Mucosa of descending colon (tissue), 3 donors: Measurements from ENCODE around the gene TCERG1L. TPM values are rescaled to one million over a fixed set of nuclear protein-coding genes. Genes with fewer than 3 reads are reported as not detected.

Experiments used
- ATAC-seq: fragments of 200-7000 bp; cut with Tn5 transposase; one replicate; pipeline ENCODE4 v1.9.1; 2020; ENCODE audit warnings: mild to moderate bottlenecking, moderate library complexity
- DNase-seq, 3 donors: peaks; one replicate each; pipeline ENCODE4 v3.0.0-alpha.2; 2020
- H3K36me3 ChIP-seq: fragments of 200-600 bp; one replicate; pipeline ENCODE4 v1.8.0; 2021; ENCODE audit warnings: low read depth, mild to moderate bottlenecking
- H3K4me1 ChIP-seq: fragments of 200-600 bp; one replicate; pipeline ENCODE4 v1.8.0; 2021; ENCODE audit warnings: low read depth, mild to moderate bottlenecking
- H3K4me3 ChIP-seq: fragments of 200-600 bp; one replicate; pipeline ENCODE4 v1.8.0; 2021; ENCODE audit warnings: mild to moderate bottlenecking
- H3K9me3 ChIP-seq: fragments of 200-600 bp; one replicate; pipeline ENCODE4 v1.8.0; 2021; ENCODE audit warnings: mild to moderate bottlenecking
- intact Hi-C, 2 donors: fragments of 100-400 bp; cut with DNase I in 1 of 2; cut with micrococcal nuclease in 1 of 2; formaldehyde crosslinking; loops; one replicate each; pipeline versions ENCODE4 v1.11.0 to v1.11.1; 2022; cut with DNase I, micrococcal nuclease
- total RNA-seq, 3 donors: library from RNA; stranded (reverse); fragmentation: NEBNext Ultra II Directional in 2 of 3; extraction: Animal tissue kit (Norgen Biotek cat#: 25700) in 2 of 3; gene quantifications; one replicate each; pipeline versions ENCODE4 v1.2.1 to v1.2.4, GENCODE V29; 2021 to 2023
- TF ChIP-seq, protein P1 (sequence below): fragments of 200-600 bp; IDR thresholded peaks from one replicate; pipeline ENCODE4 v1.8.0; 2022; ENCODE audit warnings: antibody characterized with exemption, mild to moderate bottlenecking
- donor health status: DM: no; HTN: no; CAD: no; lungs with moderate emphysema.
- donor health status: DM: no; HTN: no; CAD: no.
- donor health status: DM: no; HTN: yes; CAD: no.

TCERG1L gene
- total RNA-seq, 3 donors from 2014 or later: not detected

DNA sequence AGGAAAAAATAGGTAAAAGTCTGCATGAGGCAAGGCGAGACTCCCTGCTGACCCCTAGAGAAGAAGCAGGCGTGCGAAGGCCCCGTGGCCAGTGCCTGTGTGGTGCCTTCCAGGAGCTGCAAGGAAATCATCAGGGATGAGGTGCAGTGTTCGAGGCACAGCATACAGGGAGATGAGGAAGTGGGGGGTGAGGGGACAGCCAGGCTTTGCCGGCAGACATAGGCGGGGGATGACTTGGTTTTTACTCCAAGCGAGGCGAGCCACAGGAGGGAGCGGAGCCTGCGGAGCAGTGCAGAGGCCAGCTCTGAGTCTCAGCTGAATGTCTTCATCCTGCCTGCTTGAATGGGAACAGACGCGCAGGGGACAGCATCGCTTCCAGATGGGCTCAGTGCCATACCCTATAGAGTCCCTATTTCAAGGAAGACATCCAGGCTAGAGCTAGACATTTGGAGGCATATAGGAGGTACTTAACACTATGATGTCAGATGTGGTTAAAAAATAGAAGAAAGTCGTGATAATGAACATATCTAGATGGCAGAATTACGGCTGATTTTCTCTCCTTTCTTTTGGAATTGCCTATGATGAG is 49.5 kb downstream of the TCERG1L start:
- ATAC-seq (no peak), DNase-seq (no peak)
- H3K36me3 ChIP-seq: no peaks in the 10 kb centered on the region
- no peak overlapping the region for H3K4me3 ChIP-seq
- TF ChIP-seq, protein P1, sequence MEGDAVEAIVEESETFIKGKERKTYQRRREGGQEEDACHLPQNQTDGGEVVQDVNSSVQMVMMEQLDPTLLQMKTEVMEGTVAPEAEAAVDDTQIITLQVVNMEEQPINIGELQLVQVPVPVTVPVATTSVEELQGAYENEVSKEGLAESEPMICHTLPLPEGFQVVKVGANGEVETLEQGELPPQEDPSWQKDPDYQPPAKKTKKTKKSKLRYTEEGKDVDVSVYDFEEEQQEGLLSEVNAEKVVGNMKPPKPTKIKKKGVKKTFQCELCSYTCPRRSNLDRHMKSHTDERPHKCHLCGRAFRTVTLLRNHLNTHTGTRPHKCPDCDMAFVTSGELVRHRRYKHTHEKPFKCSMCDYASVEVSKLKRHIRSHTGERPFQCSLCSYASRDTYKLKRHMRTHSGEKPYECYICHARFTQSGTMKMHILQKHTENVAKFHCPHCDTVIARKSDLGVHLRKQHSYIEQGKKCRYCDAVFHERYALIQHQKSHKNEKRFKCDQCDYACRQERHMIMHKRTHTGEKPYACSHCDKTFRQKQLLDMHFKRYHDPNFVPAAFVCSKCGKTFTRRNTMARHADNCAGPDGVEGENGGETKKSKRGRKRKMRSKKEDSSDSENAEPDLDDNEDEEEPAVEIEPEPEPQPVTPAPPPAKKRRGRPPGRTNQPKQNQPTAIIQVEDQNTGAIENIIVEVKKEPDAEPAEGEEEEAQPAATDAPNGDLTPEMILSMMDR: no peak
- intact Hi-C loops: no loop called here
- peaks cover 9% of the 10 kb centered on the region for H3K9me3 ChIP-seq
- no peaks in the 10 kb centered on the region for H3K4me1 ChIP-seq

DNA sequence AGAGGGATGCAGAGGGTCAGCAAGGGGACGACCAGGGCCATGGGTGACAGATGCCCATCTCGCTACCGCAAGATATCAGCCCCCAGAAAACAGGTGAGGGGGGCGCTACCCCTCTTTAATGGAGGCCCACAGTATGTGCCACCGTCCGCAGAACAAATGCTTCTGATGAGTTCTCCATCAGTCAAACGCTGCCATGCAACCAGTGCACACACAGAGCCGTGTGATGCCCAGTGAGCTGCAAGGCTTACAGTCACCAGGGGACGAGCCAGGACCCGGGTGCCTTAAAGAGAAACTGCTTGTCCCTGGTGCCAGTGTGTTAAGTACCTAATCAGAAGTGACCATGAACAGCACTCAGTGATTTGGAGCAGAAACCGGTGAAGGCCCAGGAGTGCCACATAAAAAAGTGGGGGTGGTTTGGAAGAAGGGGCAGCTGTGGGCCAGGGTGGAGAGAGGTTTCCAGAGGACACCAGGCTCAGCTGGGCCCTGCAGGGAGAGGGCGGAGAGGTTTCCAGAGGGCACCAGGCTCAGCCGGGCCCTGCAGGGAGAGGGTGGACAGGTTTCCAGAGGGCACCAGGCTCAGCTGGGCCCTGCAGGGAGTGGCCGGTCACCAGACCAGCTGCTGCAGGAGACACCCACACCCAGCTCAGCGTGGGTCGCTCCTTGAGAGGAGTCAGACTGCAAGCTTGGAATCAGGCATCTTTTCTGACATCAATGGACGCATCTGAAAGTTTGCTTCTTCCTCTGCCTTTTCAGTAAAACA is 50.9 kb downstream of the TCERG1L start:
- no peak for DNase-seq
- no peaks in the 10 kb centered on the region for H3K4me1 ChIP-seq
- H3K4me3 ChIP-seq: no peak overlapping the region
- intact Hi-C loops: no loop called here
- H3K36me3 ChIP-seq: no peaks in the 10 kb centered on the region
- no peak for ATAC-seq
- H3K9me3 ChIP-seq: peaks cover 9% of the 10 kb centered on the region
- TF ChIP-seq, protein P1: no peak

DNA sequence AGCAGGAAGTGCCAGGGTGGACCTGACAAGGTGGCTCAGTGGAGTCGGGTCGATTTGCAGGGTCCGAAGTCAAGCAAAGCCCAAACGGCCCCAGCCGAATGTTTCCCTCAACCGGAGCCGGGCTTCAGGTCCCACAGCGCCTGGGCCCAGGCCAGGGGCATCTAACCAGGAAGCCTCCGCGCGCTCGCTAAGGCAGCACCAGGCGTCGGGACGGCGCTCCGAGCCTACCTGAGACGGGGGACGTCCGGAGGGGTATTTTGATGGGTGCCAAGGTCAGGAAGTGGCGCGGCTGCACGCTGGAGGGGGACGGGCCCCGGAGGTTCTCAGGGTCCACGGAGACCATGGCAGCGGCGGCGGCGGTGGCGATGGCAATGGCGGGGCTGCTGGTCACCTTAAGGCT is 51.5 kb downstream of the TCERG1L start:
- Histone ChIP-seq H3K4me1 (no peaks in the 10 kb centered on the region), H3K9me3 (peaks cover 9% of the 10 kb centered on the region), H3K4me3 (no peak overlapping the region), H3K36me3 (no peaks in the 10 kb centered on the region)
- no peak for DNase-seq
- no peak for ATAC-seq
- intact Hi-C loops: no loop called here
- TF ChIP-seq, protein P1: no peak

DNA sequence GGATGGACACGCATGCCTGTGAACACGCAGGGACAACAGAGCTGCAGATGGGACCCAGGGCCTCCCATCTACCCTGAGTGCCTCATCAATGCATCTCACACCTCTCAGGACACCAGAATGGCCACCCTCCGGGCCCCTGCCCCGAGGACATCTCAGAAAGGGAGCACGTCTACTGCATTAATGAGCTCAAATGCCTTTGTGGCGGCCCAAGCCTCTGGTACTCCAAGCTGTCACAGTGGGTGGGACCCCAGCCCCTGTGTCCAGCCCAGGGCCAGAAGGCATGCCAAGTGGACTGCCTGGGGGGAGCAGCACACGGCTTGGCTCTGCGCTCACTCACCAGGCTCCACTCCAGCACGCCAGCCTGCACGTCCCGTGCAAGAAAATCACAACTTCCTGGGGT is 52.0 kb downstream of the TCERG1L start:
- TF ChIP-seq, protein P1: no peak
- no peak for DNase-seq
- no peak overlapping the region for H3K4me3 ChIP-seq
- peaks cover 9% of the 10 kb centered on the region for H3K9me3 ChIP-seq
- intact Hi-C loops: no loop called here
- H3K36me3 ChIP-seq: no peaks in the 10 kb centered on the region
- no peak for ATAC-seq
- H3K4me1 ChIP-seq: no peaks in the 10 kb centered on the region

DNA sequence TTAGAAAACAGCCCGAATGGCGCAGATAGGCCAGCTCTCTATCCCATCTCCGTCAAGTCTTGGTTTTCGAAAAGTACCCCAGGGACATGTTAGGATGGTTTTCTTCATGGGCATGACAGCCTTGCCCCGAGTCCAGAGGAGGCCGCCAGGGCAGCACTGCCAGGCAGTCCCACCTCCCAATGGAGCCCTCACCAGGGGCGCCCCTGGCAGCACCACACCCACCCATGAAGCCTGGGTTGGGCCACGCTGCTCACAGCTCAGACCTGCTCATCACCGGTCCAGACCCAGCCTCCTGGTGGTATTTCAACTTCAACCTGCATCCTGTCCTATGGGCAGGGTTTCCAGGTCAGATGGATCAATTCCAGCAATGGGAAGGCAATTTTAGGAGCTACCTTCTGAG is 53.3 kb downstream of the TCERG1L start:
- H3K4me3 ChIP-seq: no peak overlapping the region
- DNase-seq: no peak
- TF ChIP-seq, protein P1: no peak
- ATAC-seq: no peak
- H3K36me3 ChIP-seq: no peaks in the 10 kb centered on the region
- no peaks in the 10 kb centered on the region for H3K4me1 ChIP-seq
- peaks cover 9% of the 10 kb centered on the region for H3K9me3 ChIP-seq
- intact Hi-C loops: no loop called here
